AG04450 (cell line): Measurements from ENCODE around the gene RPL35A. TPM values are rescaled to one million over a fixed set of nuclear protein-coding genes. Genes with fewer than 3 reads are reported as not detected.
"Not testable (repeated sequence)": the region's sequence is repeated elsewhere in the genome, so short reads cannot be mapped to it uniquely, and the experiment has no call there.

ENCODE experiments used
- CTCF ChIA-PET: fragments of 300-600, 350-600 bp; formaldehyde crosslinking; extraction: SDS; loops from one replicate; lab custom pipeline; 2022; ENCODE audit warnings: antibody characterized with exemption, inconsistent platforms; lab: Charles Lee
- POLR2A ChIA-PET: fragments of 350-600 bp; formaldehyde crosslinking; extraction: SDS; loops from one replicate; lab custom pipeline; 2021; ENCODE audit warnings: antibody characterized with exemption, inconsistent platforms; lab: Yijun Ruan, JAX
- DNase-seq: peaks from one replicate; pipeline ENCODE4 v3.0.0-alpha.2; 2011; ENCODE audit warnings: low read depth, low spot score
- H3K27ac ChIP-seq: one replicate; pipeline ENCODE4 v1.5.1; 2012; ENCODE audit warnings: low read depth, low read length, control low read depth
- H3K27me3 ChIP-seq: one replicate; pipeline ENCODE4 v1.6.0; 2012; ENCODE audit warnings: low read length; ENCODE audit not compliant: control insufficient read depth, insufficient read depth
- H3K4me3 ChIP-seq: 2 replicates; pipeline ENCODE4 v1.5.1; 2011; ENCODE audit warnings: mild to moderate bottlenecking, low read depth, low read length, control low read depth
- H3K9me3 ChIP-seq: 2 replicates; pipeline ENCODE4 v1.5.1; 2012; ENCODE audit warnings: low read length; ENCODE audit not compliant: control insufficient read depth, insufficient read depth
- polyA plus RNA-seq: library from polyadenylated mRNA; depleted of rRNA; stranded (reverse); fragments of >200 nt; gene quantifications from 2 replicates; pipeline ENCODE4 v1.2.3, GENCODE V29; 2011
- TF ChIP-seq, protein P1 (sequence below): IDR thresholded peaks from 2 replicates; pipeline ENCODE4 v1.5.1; 2011; ENCODE audit warnings: low read depth, low read length, control low read depth, inconsistent platforms

RPL35A gene
- polyA plus RNA-seq, 1 experiment = 1,562 TPM

DNA sequence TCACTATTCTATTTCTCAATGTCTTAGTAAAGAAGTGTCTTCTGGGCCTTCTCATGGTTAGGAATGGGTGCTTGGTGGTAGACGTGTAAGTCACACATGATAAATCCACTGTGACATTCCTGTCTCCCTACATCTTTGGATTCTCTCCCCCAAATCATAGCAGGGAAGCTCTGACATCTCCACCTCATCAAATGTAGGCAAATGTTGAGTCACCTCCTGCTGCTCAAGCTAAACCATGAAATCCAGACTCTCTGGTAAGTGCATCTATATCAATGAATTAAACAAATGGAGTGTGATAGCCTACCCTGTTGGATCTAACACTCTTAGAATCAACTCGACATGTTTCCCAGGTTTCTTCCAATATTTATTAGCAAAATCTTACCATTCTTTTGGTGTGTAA is 42.8 kb upstream of the RPL35A start:
- DNase-seq = no peak
- TF ChIP-seq, protein P1, sequence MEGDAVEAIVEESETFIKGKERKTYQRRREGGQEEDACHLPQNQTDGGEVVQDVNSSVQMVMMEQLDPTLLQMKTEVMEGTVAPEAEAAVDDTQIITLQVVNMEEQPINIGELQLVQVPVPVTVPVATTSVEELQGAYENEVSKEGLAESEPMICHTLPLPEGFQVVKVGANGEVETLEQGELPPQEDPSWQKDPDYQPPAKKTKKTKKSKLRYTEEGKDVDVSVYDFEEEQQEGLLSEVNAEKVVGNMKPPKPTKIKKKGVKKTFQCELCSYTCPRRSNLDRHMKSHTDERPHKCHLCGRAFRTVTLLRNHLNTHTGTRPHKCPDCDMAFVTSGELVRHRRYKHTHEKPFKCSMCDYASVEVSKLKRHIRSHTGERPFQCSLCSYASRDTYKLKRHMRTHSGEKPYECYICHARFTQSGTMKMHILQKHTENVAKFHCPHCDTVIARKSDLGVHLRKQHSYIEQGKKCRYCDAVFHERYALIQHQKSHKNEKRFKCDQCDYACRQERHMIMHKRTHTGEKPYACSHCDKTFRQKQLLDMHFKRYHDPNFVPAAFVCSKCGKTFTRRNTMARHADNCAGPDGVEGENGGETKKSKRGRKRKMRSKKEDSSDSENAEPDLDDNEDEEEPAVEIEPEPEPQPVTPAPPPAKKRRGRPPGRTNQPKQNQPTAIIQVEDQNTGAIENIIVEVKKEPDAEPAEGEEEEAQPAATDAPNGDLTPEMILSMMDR = no peak
- H3K9me3 ChIP-seq = no peaks in the 10 kb centered on the region
- no peak overlapping the region for H3K27ac ChIP-seq
- ChIA-PET CTCF (interaction anchor here (1.2 to 5.2 kb wide), 3 partner anchors 10 to 173 kb away, joined by 3 to 90 read pairs (median 21); no protein-coding TSS in a partner anchor), POLR2A (no interaction called here)
- no peaks in the 10 kb centered on the region for H3K27me3 ChIP-seq
- H3K4me3 ChIP-seq = no peak overlapping the region

DNA sequence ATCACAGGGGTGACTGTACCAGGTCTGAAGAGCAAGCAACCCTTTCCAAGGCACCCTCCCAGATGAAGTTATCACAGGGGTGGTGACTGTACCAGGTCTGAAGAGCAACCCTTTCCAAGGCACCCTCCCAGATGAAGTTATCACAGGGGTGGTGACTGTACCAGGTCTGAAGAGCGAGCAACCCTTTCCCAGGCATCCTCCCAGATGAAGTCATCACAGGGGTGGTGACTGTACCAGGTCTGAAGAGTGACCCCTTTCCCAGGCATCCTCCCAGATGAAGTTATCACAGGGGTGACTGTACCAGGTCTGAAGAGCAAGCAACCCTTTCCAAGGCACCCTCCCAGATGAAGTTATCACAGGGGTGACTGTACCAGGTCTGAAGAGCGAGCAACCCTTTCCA is 41.4 kb upstream of the RPL35A start:
- DNase-seq, H3K27ac ChIP-seq, CTCF ChIA-PET, POLR2A ChIA-PET, H3K27me3 ChIP-seq, H3K9me3 ChIP-seq, H3K4me3 ChIP-seq: not testable (repeated sequence)

- TF ChIP-seq, protein P1 = no peak
- Histone ChIP-seq H3K27me3 (no peaks in the 10 kb centered on the region), H3K4me3 (no peak overlapping the region), H3K9me3 (no peaks in the 10 kb centered on the region; the same call in 1 of the 2 replicates), H3K27ac (no peak overlapping the region)
- no peak for DNase-seq
- ChIA-PET POLR2A (no interaction called here), CTCF (interaction anchor here (2.1 kb wide), 1 partner anchor 34 kb away, joined by 8 read pairs; no protein-coding TSS in a partner anchor)
Observed at GRCh38 chr3:197908957-197909701, 40.9 kb upstream of the RPL35A start.

DNA sequence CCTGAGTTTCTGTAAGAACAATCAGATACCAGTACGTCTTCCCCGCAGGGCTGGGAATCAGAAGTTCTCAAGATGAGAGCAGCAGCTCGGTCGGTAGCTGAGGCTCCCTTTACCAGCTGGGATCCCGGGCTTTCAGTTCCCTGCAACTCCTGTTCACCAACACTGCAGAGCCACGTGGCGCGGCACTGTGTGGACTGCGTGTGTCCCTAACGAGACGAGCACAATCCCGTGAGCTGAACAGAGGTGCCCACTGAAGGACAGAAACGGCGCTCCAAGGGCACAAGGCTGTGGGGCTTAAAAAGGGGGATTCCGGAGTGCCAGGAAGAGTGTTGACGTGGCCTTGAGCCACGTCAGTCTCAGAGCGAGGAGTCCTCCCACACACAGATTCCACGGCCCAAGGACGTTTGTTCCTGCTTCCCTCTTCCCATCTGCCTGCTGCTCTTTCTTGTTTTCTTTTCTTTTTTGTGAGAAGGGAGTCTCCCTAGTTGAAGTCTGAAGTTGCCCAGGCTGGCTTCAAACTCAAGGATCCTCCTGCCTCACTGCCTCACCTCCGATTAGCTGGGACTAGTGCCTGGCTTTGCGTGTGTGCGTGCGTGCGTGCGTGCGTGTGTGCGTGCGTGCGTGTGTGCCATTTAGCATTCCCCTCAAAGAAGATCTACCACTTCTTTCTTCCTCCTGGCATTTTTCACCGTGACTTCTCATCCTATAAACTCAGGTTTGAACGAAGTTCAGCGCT is 37.1 kb upstream of the RPL35A start:
- TF ChIP-seq, protein P1 = no peak
- Histone ChIP-seq H3K27me3 (no peaks in the 10 kb centered on the region), H3K4me3 (no peak overlapping the region), H3K27ac (no peak overlapping the region), H3K9me3 (no peaks in the 10 kb centered on the region; the same call in 1 of the 2 replicates)
- ChIA-PET CTCF (interaction anchor here (1.1 to 1.8 kb wide), 3 partner anchors 7 to 167 kb away, joined by 3 to 5 read pairs (median 4); no protein-coding TSS in a partner anchor), POLR2A (no interaction called here)
- DNase-seq = no peak

GRCh38 chr3:197913641-197914380 is 36.2 kb upstream of the RPL35A start:
- CTCF ChIA-PET = interaction anchor here (1.7 kb wide), 1 partner anchor 8 kb away, joined by 5 read pairs; no protein-coding TSS in a partner anchor
- Histone ChIP-seq H3K27ac (no peak overlapping the region), H3K4me3 (no peak overlapping the region), H3K9me3 (no peaks in the 10 kb centered on the region; the same call in 1 of the 2 replicates), H3K27me3 (no peaks in the 10 kb centered on the region)
- no peak for DNase-seq
- TF ChIP-seq, protein P1 = no peak
- POLR2A ChIA-PET = no interaction called here

DNA sequence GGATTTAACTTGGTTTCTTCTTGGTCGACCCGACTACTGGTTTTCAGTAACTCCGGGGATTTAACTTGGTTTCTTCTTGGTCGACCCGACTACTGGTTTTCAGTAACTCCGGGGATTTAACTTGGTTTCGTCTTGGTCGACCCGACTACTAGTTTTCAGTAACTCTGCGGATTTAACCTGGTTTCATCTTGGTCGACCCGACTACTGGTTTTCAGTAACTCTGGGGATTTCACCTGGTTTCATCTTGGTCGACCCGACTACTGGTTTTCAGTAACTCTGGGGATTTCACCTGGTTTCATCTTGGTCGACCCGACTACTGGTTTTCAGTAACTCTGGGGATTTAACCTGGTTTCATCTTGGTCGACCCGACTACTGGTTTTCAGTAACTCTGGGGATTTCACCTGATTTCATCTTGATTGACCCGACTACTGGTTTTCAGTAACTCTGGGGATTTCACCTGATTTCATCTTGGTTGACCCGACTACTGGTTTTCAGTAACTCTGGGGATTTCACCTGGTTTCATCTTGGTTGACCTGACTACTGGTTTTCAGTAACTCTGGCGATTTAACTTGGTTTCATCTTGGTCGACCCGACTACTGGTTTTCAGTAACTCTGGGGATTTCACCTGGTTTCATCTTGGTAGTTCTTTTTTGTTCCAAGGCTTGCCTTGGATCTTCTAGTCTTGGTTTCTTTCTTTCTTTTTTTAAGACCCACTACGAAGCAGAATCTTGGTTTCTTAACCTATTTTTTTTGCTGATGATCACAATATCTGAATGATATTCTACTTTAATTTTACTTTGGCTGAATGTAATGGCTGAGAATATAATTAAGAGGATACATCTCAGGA is 28.3 kb upstream of the RPL35A start:
- H3K4me3 ChIP-seq, H3K9me3 ChIP-seq, H3K27ac ChIP-seq, CTCF ChIA-PET, POLR2A ChIA-PET, DNase-seq, H3K27me3 ChIP-seq: not testable (repeated sequence)
